SW480 (cell line): ENCODE data around the gene SNAI1.

Experiments
- DNase-seq: peaks from one replicate; pipeline ENCODE4 v3.0.0-alpha.2; 2016; ENCODE audit warnings: low spot score

SNAI1 gene

DNA sequence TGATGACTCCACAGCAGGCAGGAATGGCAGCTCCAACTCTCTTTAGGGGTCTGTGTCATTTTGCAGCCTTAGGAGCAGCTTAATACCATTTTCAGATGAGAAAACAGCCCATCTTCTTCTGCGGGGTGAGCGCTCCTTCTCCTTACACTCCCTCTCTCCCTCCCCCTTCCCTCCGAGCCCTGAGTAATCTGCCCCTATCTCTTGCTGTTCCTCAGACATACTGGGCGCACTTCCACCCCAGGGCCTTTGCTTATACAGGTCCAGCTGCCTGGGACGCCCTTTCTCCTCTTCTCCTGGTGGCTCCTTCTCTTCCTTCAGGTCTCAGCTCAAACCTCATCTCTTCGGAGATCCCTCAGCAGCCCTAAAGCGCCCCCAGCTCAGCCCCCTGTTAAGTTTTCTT, 54.8 kb downstream of the SNAI1 start:
- DNase-seq, result no peak

DNA sequence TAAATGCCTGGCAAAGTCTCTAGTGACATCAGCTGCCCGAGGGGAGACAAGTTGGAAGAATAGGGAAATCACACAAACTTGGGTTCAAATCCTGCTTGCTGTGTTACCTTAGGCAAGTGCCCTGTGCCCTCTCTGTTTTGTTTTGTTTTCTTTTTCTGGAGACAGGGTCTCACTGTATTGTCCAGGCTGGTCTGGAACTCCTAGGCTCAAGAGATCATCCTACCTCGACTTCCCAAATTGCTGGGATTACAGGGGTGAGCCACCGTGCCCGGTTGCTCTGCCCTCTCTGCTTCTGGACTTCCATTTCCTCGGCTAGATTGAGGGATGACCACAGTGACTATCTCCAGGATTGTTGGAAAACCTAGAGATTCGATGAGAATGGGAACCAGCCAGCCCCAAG, 55.4 kb downstream of the SNAI1 start:
- DNase-seq, result no peak
